ENCODE results near the gene LZTS3. TPM values are rescaled to one million over a fixed set of nuclear protein-coding genes. Genes with fewer than 3 reads are reported as not detected.

The LZTS3 gene
- total and polyA plus RNA-seq, 2 of the 13 experiments (the other 11 are each of a cell fraction or from before 2014, with no cell fraction given) = 10.1 to 31.3 TPM

GRCh38 chr20:3209257-3209945, 36.1 kb upstream of the LZTS3 start, which contains the start of gene ITPA (continued):
- TF ChIP-seq FOXK2 (IDR thresholded peaks at IDR 0.05) (no peak), TSC22D2 (CRISPR knock-in tag; IDR thresholded peaks at IDR 0.05; ENCODE audit: borderline replicate concordance) (0 out of 2 replicates have a peak, but pooled peaks have one; percentile 65), ZNF678 (CRISPR knock-in tag; IDR thresholded peaks at IDR 0.05) (peak; percentile 71; the same call in 1 of the 2 replicates), ELF4 (CRISPR knock-in tag; IDR thresholded peaks at IDR 0.05; ENCODE audit: borderline replicate concordance) (peak; percentile 98), SP5 (CRISPR knock-in tag; IDR thresholded peaks at IDR 0.05; ENCODE audit: borderline replicate concordance, low read depth) (peak; percentile 33; the same call in 1 of the 2 replicates), ZNF616 (CRISPR knock-in tag; IDR thresholded peaks at IDR 0.05; ENCODE audit: low read depth) (no peak; the same call in 1 of the 2 replicates), NFAT5 (CRISPR knock-in tag; IDR thresholded peaks at IDR 0.05) (peak; percentile 80; the same call in 1 of the 2 replicates), SRY (CRISPR knock-in tag; IDR thresholded peaks at IDR 0.05) (peak; percentile 50; the same call in 1 of the 2 replicates), SUZ12 (IDR thresholded peaks at IDR 0.05; ENCODE audit: low read depth, low read length) (no peak), LCORL (IDR thresholded peaks at IDR 0.05) (no peak), LCORL (CRISPR knock-in tag; IDR thresholded peaks at IDR 0.05) (no peak; the same call in 1 of the 2 replicates), FOXP1 (IDR thresholded peaks at IDR 0.05) (no peak), FOXP1 (CRISPR knock-in tag; IDR thresholded peaks at IDR 0.05) (no peak), ATF3 (CRISPR knock-in tag; IDR thresholded peaks at IDR 0.05) (peak; percentile 36; the same call in 1 of the 2 replicates), TFDP1 (CRISPR knock-in tag; IDR thresholded peaks at IDR 0.05; ENCODE audit: borderline replicate concordance) (peak; percentile 41; the same call in 1 of the 2 replicates), RXRA (CRISPR knock-in tag; IDR thresholded peaks at IDR 0.05) (no peak; the same call in none of the 2 replicates), JUND (CRISPR knock-in tag; IDR thresholded peaks at IDR 0.05) (no peak), TP53 (CRISPR knock-in tag; conservative IDR thresholded peaks at IDR 0.05) (no peak), MAFF (IDR thresholded peaks at IDR 0.05; ENCODE audit: low read depth, low read length) (no peak), SRSF1 (optimal IDR thresholded peaks at IDR 0.05; ENCODE audit: low read depth, low read length) (peak; percentile 96), ZBTB26 (CRISPR knock-in tag; IDR thresholded peaks at IDR 0.05; ENCODE audit: borderline replicate concordance) (peak; percentile 79), ZNF503 (CRISPR knock-in tag; IDR thresholded peaks at IDR 0.05) (peak; percentile 42; the same call in 1 of the 2 replicates)
